HG03571 (cell line): ENCODE measurements around the gene PERM1.
"Not testable (repeated sequence)": the region's sequence is repeated elsewhere in the genome, so short reads cannot be mapped to it uniquely, and the experiment has no call there.

Source experiments
- ATAC-seq: cut with Tn5 transposase; IDR thresholded peaks from one replicate; pipeline ENCODE4 v1.9.1; 2021; ENCODE audit not compliant: unreplicated experiment

The PERM1 gene

DNA sequence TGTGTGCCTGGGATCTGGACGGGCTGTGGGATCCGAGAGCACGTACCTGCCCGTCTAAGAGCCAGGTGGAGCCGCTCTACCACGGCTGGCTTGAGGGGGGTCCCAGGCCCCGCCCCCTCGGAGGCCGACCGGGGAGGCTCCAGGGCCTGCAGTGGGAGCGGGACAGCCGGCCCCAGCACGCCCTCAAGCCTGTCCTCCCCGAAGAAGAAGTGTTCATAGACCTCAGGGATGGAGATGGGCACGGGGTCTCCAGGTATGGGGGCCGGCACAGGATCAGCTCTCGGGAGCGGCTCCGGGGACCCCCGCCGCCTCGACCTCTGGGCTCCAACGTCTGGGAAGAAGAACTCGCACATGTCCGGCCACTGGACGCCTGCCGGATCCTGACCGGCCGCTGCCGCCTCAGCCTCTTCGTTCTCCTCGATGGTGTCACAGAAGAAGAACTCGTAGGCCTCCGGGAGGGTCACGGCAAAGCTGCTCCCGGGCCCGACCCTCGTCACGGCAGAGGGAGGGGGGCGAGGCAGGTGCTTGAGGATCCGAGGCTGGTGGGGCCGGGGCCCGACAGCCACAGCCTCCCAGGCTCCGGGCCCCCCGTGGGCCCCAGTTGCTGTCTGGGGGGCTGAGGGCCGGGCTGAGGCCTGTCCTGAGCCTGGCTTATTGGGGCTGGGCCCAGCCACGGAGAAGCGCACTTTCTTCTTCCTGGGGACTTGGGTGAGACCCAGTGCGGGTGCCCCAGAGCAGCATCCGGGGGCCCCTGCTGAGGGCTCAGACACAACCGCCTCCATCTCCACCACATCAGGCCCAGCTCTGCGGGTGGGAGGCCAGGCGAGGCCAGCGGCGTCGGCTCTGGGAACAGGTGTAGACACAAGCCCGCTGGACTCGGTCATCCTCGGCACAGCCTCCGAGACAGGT, 2.8 kb downstream of the PERM1 start:
- ATAC-seq, result no peak

DNA sequence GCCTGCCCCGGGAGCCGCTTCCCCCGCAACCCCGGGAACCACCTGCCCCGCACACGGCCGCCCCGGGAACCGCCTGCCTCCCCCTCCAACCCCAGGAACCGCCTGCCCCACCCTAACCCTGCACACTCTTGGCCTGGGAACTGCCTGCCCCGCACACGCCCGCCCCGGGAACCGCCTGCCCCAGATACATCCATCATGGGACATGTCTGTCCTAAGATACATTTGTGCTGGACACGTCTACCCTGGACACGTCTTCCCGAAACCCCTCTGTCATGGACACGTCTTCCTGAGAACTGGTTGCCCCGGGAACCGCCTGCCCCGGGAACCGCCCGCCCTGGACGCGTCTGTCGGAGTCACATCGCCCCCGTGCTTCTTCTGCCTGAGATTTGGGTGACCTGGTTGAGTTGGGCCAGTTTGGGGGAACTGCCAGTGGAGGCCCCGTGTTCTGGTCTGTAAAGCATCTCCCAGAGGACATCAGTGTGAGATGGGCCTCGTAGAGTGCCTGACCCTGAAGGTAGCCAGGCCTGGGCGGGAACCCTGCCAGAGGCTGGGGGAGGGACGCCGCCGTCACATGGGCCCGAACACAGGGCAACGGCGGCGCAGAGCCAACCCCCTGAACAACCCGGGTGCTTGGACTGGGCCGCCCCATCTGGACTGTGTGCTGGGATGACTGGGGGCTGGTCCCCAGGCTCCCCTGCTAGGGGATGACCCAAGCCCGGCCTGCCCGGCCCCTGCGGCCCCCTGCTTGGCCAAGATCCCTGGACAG, 3.6 kb downstream of the PERM1 start:
- ATAC-seq, result no peak

DNA sequence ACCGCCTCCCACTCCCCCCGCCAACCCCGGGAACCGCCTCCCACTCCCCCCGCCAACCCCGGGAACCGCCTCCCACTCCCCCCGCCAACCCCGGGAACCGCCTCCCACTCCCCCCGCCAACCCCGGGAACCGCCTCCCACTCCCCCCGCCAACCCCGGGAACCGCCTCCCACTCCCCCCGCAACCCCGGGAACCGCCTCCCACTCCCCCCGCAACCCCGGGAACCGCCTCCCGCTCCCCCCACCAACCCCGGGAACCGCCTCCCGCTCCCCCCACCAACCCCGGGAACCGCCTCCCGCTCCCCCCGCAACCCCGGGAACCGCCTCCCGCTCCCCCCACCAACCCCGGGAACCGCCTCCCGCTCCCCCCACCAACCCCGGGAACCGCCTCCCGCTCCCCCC, 5.1 kb downstream of the PERM1 start:
- not testable (repeated sequence) for ATAC-seq

DNA sequence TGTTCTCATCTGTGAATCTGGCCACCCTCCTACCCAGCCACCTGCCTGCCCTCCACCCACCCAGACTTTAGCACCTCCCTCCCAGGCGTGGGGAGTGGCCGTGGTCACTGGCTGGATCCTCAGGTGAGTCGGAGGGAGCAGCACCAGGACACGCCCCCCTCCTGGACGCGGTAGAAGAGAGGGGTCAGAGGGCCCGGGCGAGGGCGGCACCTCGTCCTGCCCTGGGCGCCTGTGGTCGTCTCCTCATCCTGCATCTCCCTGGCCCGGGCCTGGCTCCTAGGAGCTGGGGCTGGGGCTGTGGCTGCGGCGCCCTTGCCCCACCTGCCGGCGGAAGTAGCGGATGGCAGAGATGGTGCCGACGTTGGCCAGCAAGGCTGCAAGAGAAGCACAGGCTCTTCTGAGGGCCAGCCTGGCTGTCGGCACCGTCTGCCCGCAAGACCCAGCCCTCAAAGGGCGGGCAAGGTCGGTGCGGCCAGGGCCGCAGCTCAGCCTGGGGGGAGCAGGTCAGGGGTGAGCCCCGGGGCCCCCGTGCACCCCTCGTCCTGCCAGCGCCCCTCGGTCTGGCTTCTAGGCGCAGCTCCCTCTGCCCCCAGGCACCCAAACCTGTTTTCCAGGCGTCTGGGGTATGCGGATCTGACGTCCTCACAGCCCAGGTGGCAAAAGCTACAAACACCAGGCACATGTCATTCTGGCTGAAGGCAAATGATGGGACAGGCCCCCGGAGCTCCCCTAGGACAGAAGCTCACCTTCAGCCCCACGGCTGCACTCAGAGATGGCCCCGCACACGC, 5.8 kb downstream of the PERM1 start:
- no peak for ATAC-seq

DNA sequence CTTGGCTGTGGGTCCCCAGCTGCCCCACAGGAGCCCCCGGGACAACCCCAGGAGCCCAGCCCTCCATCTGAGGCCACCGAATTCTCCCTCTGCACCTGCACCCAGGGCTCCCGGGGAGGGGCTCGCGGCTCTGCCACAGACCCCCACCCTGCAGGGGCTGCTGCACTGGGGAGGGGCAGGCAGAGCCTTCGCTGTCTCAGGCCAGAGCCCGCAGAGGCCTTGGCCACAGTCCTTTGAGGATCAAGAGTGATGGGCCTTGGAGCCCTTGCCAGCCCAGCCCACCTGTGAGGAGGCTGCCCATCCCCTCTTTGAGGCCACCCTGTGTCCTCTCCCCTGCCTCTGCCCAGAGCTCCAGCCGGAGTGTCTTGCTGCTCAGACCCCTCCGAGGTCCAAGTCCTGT, 6.5 kb downstream of the PERM1 start:
- ATAC-seq, result no peak

DNA sequence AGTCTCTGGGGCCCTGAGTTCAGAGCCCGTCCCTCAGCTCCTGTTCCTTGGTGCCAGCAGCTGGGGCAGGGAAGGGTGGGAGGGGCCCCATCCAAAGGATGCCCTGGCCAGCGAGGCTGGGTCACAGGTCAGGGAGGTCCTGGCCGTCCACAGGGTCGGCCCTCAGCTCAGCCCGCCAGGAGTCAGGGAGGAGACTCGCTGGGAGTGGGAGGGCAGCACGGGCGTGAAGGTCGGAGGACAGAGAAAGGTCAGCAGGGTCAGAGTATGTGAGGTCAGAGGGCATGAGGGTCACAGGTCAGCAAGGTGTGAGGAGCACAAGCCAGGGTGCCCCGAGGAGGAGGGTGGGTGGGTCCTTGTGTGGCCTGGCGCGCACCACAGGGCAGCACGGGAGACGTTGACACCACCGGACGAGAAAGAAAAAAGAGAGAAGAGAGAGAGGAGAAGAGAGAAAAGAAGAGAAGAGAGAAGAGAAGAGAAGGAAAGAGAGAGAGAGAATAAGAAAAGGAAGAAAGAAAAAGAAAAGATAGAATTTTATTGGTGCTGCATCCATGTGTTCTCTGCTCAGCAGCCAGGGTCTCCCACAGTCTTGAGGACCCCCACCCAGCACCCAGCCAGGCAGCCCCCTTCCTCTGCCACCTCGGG, 7.1 kb downstream of the PERM1 start:
- no peak for ATAC-seq

DNA sequence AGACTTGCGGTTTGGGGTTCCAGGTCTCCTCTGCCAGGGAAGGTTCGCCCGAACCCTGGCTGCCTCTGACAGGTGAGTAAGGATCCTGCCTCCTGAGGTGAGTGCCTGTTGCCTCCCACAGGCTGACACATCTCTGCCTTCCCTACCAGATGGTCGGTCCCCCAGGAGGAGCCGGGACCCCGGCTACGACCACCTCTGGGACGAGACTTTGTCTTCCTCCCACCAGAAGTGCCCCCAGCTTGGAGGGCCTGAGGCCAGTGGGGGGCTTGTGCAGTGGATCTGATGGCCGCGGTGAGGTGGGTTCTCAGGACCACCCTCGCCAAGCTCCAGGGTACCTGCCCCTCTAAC, 7.6 kb downstream of the PERM1 start:
- ATAC-seq, result no peak

DNA sequence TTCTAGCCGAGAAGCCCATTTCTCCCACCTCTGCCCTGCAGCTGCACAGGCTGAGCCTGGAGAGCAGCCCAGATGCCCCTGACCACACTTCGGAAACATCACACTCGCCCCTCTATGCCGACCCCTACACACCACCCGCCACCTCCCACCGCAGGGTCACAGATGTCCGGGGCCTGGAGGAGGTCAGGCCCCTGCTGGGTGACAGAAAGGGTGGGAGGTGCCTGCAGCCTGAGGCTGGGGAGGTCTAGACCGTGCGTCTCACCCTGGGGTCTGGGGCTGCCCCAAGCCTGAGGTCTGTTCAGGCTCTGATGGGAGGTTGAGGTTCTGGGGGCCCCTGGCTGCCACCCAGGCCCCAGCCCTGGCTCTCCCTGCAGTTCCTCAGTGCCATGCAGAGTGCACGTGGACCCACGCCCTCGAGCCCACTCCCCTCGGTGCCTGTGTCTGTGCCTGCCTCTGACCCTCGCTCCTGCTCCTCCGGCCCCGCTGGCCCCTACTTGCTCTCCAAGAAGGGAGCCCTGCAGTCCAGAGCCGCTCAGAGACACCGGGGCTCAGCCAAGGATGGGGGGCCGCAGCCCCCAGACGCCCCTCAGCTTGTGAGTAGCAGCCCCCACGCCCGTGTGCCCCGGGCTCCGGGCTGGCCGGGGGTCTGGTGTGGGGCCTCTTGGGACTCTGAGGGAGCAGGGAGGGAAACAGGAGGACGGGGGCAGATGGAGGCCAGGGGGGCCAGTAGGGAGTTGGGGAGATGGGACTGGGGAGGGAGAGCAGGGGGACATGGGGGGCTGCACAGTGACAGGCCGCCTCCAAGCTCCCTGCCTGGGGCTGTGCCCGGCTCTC, 8.2 kb downstream of the PERM1 start:
- no peak for ATAC-seq

DNA sequence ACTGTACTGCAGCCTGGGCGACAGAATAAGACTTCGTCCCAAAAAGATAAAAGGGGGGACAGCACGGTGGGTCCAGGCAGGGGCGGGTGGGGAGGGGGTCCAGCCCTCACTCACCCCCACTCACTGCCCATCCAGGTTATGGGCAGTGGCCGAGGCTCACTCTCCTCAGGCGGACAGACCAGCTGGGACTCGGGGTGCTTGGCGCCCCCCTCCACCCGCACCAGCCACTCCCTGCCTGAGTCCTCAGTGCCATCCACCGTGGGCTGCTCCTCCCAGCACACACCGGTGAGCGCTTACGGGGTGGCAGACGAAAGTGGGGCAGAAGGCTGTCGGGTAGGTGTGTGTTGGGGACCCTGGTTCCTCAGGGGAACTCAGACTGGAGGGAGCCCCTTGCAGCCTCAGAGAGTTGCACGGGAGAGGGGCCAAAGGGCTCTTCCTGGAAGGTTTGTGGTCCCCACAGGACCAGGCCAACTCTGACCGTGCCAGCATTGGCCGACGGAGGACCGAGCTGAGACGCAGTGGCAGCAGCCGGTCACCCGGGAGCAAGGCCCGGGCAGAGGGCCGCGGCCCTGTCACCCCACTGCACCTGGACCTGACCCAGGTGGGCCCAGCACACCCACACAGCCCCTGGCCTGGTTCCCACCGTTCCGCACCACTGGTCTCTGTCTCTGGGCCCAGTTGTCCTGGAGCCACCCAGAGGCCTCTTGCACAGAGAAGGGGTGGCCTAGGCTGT, 9.0 kb downstream of the PERM1 start:
- no peak for ATAC-seq

DNA sequence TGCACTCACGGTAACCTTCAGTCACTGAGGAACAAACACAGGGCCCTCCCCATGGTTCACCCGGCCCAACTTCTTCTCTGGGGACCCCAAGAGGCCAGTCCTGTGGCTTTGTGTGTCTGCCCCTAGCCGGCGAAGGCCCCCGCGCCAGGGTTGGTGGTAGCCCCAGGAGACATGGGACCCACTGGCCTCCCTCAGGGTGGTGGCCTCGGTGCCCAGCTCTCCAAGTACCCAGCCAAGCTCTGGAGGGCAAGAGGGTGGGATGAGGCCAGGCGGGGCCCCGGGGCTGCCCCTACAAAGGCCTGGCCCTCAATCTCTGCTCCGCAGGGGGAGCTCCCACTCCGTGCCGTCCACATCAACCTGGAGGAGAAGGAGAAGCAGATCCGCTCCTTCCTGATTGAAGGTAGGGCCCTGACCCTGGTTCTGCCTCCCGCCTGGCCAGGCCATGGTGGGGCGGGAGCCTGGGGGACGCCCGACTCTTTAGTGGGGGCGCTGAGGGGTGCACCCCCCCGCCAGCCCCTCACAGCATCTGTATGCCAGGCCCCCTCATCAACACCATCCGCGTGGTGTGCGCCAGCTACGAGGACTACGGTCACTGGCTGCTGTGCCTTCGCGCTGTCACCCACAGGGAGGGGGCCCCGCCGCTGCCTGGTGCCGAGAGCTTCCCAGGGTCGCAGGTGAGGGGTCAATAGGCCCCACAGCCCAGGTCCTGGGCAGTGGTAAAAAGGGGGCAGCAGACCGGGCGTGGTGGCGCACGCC, 10.0 kb downstream of the PERM1 start:
- no peak for ATAC-seq

DNA sequence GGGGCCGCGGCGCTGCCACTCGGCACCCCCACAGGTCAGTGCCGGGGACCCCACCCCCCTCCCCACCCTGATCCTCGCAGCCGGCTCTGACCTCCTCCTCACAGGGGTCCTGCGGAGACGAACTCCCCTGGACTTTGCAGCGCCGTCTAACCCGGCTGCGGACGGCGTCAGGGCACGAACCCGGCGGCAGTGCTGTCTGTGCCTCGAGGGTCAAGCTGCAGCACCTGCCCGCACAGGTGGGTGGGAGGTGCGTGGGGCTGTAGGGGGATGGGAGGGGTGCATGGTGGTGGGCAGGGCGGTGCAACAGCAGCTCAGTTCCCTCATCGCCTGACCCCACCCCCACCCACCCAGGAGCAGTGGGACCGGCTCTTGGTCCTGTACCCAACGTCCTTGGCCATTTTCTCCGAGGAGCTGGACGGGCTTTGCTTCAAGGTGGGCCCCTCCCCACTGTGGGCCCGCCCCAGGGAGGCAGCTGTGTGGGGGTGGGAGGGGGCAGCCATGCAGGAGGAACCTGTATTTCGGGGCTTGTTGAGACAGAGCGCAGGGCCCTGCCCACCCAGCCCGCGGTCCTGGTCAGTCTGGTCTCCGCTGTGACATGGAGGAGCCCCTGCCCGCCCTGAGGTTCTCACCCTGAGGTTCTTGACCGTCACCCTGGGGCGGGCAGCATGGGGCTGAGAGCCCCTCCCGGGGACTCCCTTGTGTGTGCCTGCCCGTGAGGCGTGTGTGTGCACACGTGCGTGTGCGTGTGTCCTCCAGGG, 10.7 kb downstream of the PERM1 start:
- ATAC-seq, result no peak

DNA sequence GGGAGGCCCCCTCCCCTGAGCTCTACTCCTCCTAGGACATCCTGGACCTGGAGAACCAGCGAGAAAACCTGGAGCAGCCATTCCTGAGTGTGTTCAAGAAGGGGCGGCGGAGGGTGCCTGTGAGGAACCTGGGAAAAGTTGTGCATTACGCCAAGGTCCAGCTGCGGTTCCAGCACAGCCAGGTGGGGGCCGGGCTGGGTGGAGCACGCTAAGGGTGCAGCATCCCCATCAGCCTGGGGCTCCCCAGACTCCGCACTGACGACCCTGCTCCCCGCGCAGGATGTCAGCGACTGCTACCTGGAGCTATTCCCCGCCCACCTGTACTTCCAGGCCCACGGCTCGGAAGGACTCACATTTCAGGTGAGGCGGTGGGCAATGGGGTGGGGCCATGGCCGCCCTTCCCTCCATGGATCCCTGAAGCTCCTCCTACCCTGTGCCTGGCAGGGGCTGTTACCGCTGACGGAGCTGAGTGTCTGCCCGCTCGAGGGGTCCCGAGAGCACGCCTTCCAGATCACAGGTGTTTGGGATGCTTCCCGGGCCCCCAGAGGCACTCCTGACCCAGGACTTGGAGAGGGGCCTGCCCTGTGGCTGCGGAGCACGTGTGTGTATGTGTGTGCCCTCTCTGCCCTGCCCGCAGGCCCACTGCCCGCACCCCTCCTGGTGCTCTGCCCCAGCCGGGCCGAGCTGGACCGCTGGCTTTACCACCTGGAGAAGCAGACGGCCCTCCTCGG, 11.5 kb downstream of the PERM1 start:
- ATAC-seq, result no peak

DNA sequence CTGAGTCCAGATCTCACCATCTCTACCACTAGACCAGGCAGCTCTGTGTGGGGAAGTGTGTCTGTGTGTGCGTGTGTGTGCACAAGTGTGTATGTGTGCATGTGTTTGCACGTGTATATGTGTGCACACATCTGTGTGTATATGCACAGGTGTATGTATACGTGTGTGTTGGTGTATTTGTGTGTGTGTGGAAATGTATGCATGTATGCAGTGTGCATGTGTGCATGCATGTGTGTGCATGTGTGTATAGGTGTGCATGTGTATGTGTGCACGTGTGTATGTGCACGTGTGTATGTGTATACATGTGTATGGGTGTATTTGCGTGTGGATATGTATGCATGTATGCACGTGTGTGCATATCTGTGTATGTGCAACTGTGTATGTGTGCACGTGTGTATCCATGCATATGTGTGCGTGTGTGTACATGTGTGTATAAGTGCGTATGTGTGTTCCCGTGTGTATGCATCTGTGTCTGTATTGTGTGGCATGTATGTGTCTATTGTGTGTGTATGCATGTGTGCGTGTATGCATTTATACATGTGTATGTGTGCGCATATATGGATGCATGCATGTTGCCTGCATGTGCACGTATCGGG, 12.5 kb downstream of the PERM1 start:
- no peak for ATAC-seq

DNA sequence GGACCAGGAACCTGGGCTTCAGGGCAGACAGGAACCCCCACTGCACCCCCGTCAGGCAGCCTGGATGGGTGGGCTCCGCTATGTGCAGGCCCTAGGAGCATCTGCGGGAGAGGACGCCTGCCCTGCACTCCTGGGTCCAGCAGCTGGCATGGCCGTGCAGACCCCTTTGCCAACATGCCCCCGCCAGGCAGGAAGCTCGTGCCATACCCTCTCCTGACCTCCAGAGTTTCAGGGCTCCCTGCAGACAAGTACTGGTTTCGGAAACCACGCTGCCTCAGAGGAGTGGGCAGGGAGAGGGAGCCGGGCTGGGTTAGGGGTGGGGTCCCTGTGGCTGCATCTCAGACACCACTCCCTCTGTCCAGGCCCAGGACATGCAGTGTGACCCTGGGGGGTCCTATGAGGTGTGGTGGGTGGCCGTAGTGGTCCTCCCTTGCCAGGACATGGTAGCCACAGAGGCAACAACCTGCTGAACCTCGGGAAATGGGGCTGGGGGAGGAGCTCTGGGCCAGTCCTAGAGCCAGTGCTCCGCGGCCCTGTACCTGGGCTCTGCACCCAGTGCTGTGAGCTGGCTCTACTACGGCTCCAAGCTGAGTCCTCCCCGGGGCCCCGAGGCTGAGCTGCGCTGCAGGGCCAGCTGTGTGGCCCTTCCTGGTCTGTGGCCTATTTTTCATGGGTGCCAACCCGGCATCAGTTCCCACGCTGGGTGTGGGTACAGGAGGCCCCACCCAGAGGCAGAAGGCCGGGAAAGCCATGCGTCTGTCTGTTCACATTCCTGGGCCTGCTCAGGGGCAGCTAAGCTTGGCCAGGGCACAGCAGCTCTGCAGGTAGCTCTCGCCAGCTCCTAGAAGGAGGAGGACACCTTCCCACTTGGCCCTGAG, 14.2 kb downstream of the PERM1 start:
- ATAC-seq, result no peak

DNA sequence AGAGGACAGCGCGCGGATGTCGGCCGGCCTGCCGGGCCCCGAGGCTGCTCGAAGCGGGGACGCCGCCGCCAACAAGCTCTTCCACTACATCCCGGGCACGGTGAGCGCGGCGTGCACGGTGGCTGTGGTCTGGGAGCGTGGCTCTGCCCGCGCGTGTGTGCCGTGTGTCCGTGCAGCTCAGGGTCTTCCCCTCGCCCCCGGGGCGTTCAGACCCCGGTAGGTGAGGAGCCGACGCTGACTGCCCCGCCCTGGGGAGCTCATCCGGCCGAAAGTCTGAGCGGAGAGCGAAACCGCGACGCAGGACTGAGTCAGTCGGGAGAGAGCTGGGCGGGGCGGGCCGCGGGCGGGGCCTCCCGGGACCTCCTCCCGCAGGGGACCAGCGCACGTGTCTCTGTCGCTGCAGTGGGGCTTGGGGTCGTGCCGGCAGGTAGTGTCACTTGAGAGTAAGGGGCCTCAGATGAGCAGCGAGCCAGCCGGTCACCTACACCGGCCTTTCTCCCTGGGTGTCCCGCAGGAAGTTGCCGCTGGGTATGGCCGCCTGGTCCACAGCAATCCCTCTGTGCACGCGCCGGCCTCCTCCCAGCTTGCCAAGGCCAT, 15.1 kb downstream of the PERM1 start:
- ATAC-seq, result peak; percentile 52
